SU-DHL-6 (cell line): ENCODE results near the gene TRDN.

Source experiments
- H2AFZ ChIP-seq: fragments of 200-600 bp; sonication (generic); 2 replicates; pipeline ENCODE4 v1.6.1; 2014; ENCODE audit warnings: low read depth, mild to moderate bottlenecking, moderate library complexity, mixed read lengths, antibody characterized with exemption, low read length; ENCODE audit not compliant: severe bottlenecking
- H3F3A ChIP-seq: fragments of 200-600 bp; shearing (Covaris generic); 2 replicates; pipeline ENCODE4 v1.6.0; 2016; ENCODE audit warnings: antibody characterized with exemption, mild to moderate bottlenecking; ENCODE audit not compliant: insufficient read depth
- H3K27ac ChIP-seq: fragments of 200-600 bp; sonication (generic); 2 replicates; pipeline ENCODE4 v1.5.1; 2016; ENCODE audit warnings: low read depth, mild to moderate bottlenecking, low read length, moderate library complexity, mixed read lengths
- H3K27me3 ChIP-seq: fragments of 200-600 bp; sonication (generic), shearing (Covaris generic); 2 replicates; pipeline ENCODE4 v1.6.0; 2014; ENCODE audit warnings: mild to moderate bottlenecking, low read length
- H3K36me3 ChIP-seq: fragments of 200-600 bp; sonication (generic); 2 replicates; pipeline ENCODE4 v1.6.1; 2014; ENCODE audit warnings: mild to moderate bottlenecking, low read length, mixed read lengths
- H3K4me2 ChIP-seq: fragments of 300-600, 200-600 bp; shearing (Covaris generic), sonication (generic); 2 replicates; pipeline ENCODE4 v1.6.0; 2014; ENCODE audit warnings: low read length, low read depth, mild to moderate bottlenecking; ENCODE audit not compliant: poor library complexity, severe bottlenecking
- H3K4me3 ChIP-seq: fragments of 200-600 bp; sonication (generic); 2 replicates; pipeline ENCODE4 v1.5.1; 2014; ENCODE audit warnings: antibody characterized with exemption, low read length, mild to moderate bottlenecking, mixed read lengths; ENCODE audit not compliant: insufficient read depth, poor library complexity, severe bottlenecking
- H3K79me2 ChIP-seq: fragments of 200-600 bp; sonication (generic); 2 replicates; pipeline ENCODE4 v1.6.1; 2014; ENCODE audit warnings: mild to moderate bottlenecking, low read length, moderate library complexity; ENCODE audit not compliant: insufficient read depth
- H3K9ac ChIP-seq: fragments of 200-600 bp; sonication (generic); 2 replicates; pipeline ENCODE4 v1.7.0; 2014; ENCODE audit warnings: mild to moderate bottlenecking, low read length
- H3K9me2 ChIP-seq: fragments of 200-600 bp; sonication (generic); replicated peaks from 2 replicates; pipeline ENCODE4 v1.6.1; 2014; ENCODE audit warnings: low read length; ENCODE audit not compliant: insufficient read depth
- H3K9me3 ChIP-seq: fragments of 200-600 bp; sonication (generic); 2 replicates; pipeline ENCODE4 v1.6.1; 2014; ENCODE audit warnings: low read length, mixed read lengths; ENCODE audit not compliant: insufficient read depth
- H4K20me1 ChIP-seq: fragments of 200-600 bp; sonication (generic); 2 replicates; pipeline ENCODE4 v1.6.1; 2014; ENCODE audit warnings: low read depth, mild to moderate bottlenecking, antibody characterized with exemption, low read length, moderate library complexity, mixed read lengths
- CTCF ChIP-seq: fragments of 200-600 bp; sonication (generic); IDR thresholded peaks from one replicate; pipeline ENCODE4 v1.5.1; 2017; ENCODE audit warnings: antibody characterized with exemption, mild to moderate bottlenecking, low read length, moderate library complexity; ENCODE audit not compliant: insufficient read depth, poor library complexity, severe bottlenecking
- EZH2phosphoT487 ChIP-seq: fragments of 200-600 bp; sonication (generic), shearing (Covaris generic); conservative IDR thresholded peaks from 2 replicates; pipeline ENCODE4 v1.6.1; 2018; ENCODE audit warnings: mild to moderate bottlenecking, antibody characterized with exemption, low read length, moderate library complexity, mixed read lengths

The TRDN gene

DNA sequence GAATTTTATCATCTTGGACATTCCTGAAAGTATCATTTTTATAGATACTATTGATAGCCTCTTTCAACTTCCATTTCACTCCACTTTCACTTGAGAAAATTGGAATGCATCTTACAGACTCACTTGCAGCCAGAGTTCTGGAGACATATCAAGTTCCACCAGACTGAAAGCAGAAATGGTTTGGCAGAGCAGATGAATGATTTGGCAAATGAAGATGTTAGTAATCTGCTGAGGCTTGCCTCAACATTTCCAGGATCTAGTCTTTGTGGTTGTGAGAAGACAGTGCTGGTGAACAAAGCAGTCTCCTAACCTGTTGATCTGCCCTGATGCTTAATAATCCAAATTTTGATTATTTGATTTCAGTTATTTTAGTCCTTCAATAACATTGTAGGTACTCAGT lies 202.6 kb downstream of the TRDN start:
- Histone ChIP-seq H3K27ac (no peak overlapping the region), H2AFZ (no peak overlapping the region), H3K27me3 (no peaks in the 10 kb centered on the region), H4K20me1 (no peaks in the 10 kb centered on the region), H3K4me2 (no peak overlapping the region), H3K79me2 (no peaks in the 10 kb centered on the region), H3K9me3 (no peaks in the 10 kb centered on the region), H3F3A (no peaks in the 10 kb centered on the region), H3K4me3 (no peak overlapping the region), H3K9me2 (no peaks in the 10 kb centered on the region), H3K9ac (no peak overlapping the region), H3K36me3 (no peaks in the 10 kb centered on the region)
- TF ChIP-seq EZH2phosphoT487, result no peak
- TF ChIP-seq CTCF, result no peak

DNA sequence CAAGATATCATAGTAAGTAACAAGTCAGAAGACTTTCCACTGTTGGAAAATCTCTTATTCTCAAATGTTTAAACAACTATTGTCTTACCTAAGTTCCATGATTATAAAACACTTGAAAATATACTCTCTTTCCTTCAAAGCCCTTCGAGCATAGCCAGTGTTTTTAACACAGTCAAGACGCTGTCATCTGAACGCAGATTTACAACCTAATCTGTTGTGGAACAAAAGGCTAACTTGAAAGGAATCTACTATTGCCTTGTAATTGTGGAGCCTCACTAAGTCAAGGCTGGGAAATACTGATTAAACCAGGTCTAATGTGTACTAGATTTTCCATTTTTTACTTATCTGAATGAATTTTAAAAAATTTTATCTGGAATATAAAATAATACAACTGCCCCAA lies 205.8 kb downstream of the TRDN start:
- TF ChIP-seq CTCF (no peak), EZH2phosphoT487 (no peak)
- Histone ChIP-seq H3F3A (no peaks in the 10 kb centered on the region), H3K36me3 (no peaks in the 10 kb centered on the region), H3K27me3 (no peaks in the 10 kb centered on the region), H3K4me2 (no peak overlapping the region), H3K27ac (no peak overlapping the region), H3K9me2 (no peaks in the 10 kb centered on the region), H2AFZ (no peak overlapping the region), H3K79me2 (no peaks in the 10 kb centered on the region), H3K4me3 (no peak overlapping the region), H3K9me3 (no peaks in the 10 kb centered on the region), H3K9ac (no peak overlapping the region), H4K20me1 (no peaks in the 10 kb centered on the region)

GRCh38 chr6:123427008-123427407 lies 209.7 kb downstream of the TRDN start:
- Histone ChIP-seq H3K27me3 (no peaks in the 10 kb centered on the region), H2AFZ (no peak overlapping the region), H3K27ac (no peak overlapping the region), H3K79me2 (no peaks in the 10 kb centered on the region), H3K36me3 (no peaks in the 10 kb centered on the region), H3K4me3 (no peak overlapping the region), H4K20me1 (no peaks in the 10 kb centered on the region), H3F3A (no peaks in the 10 kb centered on the region), H3K4me2 (no peak overlapping the region), H3K9me2 (no peaks in the 10 kb centered on the region), H3K9me3 (no peaks in the 10 kb centered on the region), H3K9ac (no peak overlapping the region)
- TF ChIP-seq CTCF (no peak), EZH2phosphoT487 (no peak)

DNA sequence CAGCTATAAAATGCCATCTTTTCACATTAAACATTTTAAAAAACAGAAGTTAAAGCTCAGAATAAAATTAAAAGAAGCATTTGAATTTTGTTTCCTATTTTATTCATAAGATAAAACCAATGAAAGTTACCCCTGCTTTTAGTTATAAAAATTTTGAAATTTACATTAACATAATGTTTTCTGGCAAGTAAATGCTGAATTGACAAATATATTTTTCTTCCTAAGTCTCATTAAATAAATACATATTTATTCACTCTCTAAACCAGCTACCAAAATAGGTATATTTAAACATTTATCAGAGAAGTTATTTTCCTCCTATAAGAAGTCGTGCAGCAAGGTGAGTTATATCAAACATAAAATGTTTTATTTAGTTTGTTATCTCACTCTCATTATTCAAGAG lies 213.6 kb downstream of the TRDN start:
- TF ChIP-seq CTCF (no peak), EZH2phosphoT487 (no peak)
- H3K9me3 ChIP-seq, result no peaks in the 10 kb centered on the region
- H3K9me2 ChIP-seq, result no peaks in the 10 kb centered on the region
- no peaks in the 10 kb centered on the region for H3K79me2 ChIP-seq
- H3K27me3 ChIP-seq, result no peaks in the 10 kb centered on the region
- no peak overlapping the region for H3K4me3 ChIP-seq
- no peak overlapping the region for H2AFZ ChIP-seq
- H3F3A ChIP-seq, result no peaks in the 10 kb centered on the region
- no peak overlapping the region for H3K9ac ChIP-seq
- no peaks in the 10 kb centered on the region for H4K20me1 ChIP-seq
- H3K4me2 ChIP-seq, result no peak overlapping the region
- H3K36me3 ChIP-seq, result no peaks in the 10 kb centered on the region
- no peak overlapping the region for H3K27ac ChIP-seq
